Stimulated activated CD4-positive, alpha-beta T cell treated with anti-CD3 and anti-CD28 coated beads, Interleukin-12 subunit alpha, Interleukin-12 subunit beta, amount 100 ng/mL, for 48 hours (primary cell): ENCODE results near the gene PRAMEF14.
"Not testable (repeated sequence)": the region's sequence is repeated elsewhere in the genome, so short reads cannot be mapped to it uniquely, and the experiment has no call there.

Experiments
- DNase-seq, 3 donors: peaks; one replicate each; pipeline ENCODE4 v3.0.0-alpha.2; 2020; ENCODE audit warnings: low read depth in 2 of 3, low spot score in 1 of 3

PRAMEF14 gene, protein sequence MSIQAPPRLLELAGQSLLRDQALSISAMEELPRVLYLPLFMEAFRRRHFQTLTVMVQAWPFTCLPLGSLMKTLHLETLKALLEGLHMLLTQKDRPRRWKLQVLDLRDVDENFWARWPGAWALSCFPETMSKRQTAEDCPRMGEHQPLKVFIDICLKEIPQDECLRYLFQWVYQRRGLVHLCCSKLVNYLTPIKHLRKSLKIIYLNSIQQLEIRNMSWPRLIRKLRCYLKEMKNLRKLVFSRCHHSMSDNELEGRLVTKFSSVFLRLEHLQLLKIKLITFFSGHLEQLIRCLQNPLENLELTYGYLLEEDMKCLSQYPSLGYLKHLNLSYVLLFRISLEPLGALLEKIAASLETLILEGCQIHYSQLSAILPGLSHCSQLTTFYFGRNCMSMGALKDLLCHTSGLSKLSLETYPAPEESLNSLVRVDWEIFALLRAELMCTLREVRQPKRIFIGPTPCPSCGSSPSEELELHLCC

DNA sequence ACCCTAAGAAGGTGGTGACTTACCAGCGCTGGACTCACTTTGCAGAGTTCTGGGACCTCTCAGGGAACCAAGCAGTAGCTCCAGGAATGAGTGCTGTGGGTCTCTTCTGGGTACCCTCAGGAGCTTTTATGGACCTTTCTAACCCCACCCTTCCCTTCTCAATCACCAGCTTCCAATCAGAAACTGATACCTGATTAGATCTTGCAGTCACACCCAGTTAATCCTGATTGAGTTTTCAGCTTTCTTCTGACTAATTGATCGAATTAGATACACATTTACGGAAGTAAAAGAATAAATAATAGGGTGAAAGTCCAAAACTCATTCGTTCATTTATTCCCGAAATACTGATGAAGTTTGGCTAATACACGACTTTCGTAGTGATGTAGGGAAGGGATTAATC is at the start of gene PRAMEF14:
PRAMEF14 (minus strand) TSS at position 101 of the 400 bp plus-strand sequence. CDS start 1,820 bp downstream, outside the sequence.
- not testable (repeated sequence) for DNase-seq

GRCh38 chr1:13395311-13395710 is 48.4 kb upstream of the PRAMEF14 start:
- DNase-seq = not testable (repeated sequence)

- DNase-seq = not testable (repeated sequence)
Measured at GRCh38 chr1:13394761-13395160, 47.8 kb upstream of the PRAMEF14 start.

DNA sequence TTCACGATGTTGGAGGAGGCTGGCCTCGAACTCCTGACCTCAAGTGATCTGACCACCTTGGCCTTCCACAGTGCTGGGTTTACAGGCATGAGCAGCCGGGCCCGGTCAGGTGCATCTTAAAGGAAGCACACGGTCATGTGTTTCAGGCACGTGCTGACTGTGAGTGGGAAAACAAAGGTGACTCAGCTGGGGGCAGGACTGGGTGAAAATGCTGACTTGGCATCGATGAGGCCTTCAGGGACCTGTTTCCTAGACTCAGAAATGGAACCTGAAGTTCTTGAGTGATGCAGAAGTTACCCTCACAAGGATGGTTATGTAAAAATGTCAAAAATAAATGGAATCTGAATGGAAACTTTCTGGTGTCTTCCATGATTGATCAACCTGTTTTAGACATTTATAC is 46.1 kb upstream of the PRAMEF14 start:
- DNase-seq = not testable (repeated sequence)

GRCh38 chr1:13389332-13389731 is 42.4 kb upstream of the PRAMEF14 start, which contains the start of gene PRAMEF17:
Gene PRAMEF17, plus strand, starts transcription at chr1:13389632. Its CDS starts 26 bp downstream, at chr1:13389658.
- not testable (repeated sequence) for DNase-seq

- not testable (repeated sequence) for DNase-seq
Measured at GRCh38 chr1:13380380-13380779, 33.4 kb upstream of the PRAMEF14 start.

DNA sequence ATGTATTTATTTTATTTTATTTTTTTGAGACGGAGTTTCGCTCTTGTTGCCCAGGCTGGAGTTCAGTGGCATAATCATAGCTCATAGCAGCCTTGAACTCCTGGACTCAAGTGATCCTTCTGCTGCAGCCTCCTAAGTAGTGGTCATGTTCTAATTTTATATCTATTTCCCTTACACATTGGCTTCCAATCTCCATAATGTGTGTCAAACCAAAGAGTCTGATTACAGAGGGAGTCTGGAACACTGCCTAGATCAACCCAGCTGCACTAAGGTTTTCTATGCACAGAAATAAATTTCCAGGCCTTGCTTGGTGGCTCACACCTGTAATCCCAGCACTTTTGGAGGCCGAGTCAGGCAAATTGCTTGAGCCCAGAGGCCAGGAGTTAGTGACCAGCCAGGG is 32.0 kb upstream of the PRAMEF14 start:
- DNase-seq = not testable (repeated sequence)

DNA sequence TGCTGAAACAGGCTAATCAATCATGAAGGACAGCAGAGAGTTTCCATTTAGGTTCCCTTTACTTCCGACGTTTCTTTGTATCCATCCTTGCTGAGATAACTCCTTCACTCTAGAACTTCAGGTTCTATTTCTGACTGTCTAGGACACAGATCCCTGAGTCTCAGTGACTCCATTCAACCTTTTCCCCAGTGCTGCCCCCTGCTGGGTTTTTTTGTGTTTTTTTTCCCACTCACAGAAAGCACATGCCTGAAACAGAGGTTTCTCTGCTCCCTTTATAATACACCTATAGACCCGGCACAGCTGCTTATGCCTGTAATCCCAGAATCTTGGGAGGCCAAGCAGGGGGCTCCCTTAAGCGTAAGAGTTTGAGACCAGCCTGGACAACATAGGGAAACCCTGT is 21.6 kb upstream of the PRAMEF14 start:
- peak; percentile 2 to 30 (median 15) for DNase-seq

- not testable (repeated sequence) for DNase-seq
Measured at GRCh38 chr1:13366536-13366935, 19.6 kb upstream of the PRAMEF14 start.

GRCh38 chr1:13364928-13365327 is 18.0 kb upstream of the PRAMEF14 start:
- not testable (repeated sequence) for DNase-seq

GRCh38 chr1:13362364-13362763 is 15.4 kb upstream of the PRAMEF14 start:
- DNase-seq = not testable (repeated sequence)

DNA sequence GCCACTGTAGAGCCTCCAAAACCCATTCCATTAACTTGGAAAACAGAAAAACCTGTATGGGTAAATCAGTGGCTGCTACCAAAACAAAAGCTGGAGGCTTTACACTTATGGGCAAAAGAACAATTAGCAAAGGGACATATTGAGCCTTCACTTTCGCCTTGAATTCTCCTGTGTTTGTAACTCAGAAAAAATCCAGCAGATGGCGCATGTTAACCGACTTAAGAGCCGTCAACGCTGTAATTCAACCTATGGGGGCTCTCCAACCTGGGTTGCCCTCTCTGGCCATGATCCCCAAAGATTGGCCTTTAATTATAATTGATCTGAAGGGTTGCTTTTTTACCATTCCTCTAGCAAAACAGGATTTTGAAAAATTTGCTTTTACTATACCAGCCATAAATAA is 9.8 kb upstream of the PRAMEF14 start:
- DNase-seq = peak in 1 of 3 donors; percentile 47

DNA sequence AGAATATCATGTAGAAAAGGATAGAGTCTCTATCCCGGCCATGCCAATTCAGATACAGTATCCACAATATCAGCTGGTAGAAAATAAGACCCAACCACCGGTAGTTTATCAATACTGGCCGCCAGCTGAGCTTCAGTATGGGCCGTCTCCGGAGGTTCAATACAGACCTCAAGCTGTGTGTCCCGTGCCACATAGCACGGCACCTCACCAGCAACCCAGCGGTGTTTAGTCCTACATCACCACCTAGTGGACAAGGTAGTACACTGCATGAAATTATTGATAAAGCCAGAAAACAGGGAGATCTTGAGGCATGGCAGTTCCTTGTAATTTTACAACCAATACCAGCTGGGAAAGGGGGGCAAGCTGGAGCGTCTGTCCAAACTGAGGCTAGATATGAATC is 7.5 kb upstream of the PRAMEF14 start:
- peak in 1 of 3 donors; percentile 6 for DNase-seq

DNA sequence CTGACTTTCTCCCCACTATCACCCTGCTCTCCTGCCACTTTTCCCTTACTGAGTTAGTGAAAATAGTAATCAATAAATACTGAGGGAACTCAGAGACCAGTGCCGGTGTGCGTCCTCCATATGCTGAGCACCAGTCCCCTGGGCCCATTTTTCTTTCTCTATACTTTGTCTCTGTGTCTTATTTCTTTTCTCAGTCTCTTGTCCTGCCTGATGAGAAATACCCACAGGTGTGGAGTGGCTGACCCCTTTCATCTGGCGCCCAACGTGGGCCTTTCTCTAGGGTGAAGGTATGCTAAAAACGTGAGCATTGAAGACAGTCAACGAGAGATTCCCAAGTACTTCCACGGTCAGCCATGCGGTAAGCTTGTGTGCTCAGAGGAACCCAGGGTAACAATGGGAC is 6.5 kb upstream of the PRAMEF14 start:
- not testable (repeated sequence) for DNase-seq

GRCh38 chr1:13342496-13342895 is 4.4 kb downstream of the PRAMEF14 start:
- DNase-seq = not testable (repeated sequence)

GRCh38 chr1:13315281-13315680 is 31.7 kb downstream of the PRAMEF14 start, which contains the start of gene PRAMEF15:
Gene PRAMEF15, plus strand, starts transcription at chr1:13315581. Its CDS starts 2,827 bp downstream, at chr1:13318408.
- DNase-seq = not testable (repeated sequence)

GRCh38 chr1:13303239-13303638 is 43.7 kb downstream of the PRAMEF14 start, which contains the start of gene PRAMEF33:
Gene PRAMEF33, plus strand, starts transcription at chr1:13303539. Its CDS starts 2,416 bp downstream, at chr1:13305955.
- not testable (repeated sequence) for DNase-seq

DNA sequence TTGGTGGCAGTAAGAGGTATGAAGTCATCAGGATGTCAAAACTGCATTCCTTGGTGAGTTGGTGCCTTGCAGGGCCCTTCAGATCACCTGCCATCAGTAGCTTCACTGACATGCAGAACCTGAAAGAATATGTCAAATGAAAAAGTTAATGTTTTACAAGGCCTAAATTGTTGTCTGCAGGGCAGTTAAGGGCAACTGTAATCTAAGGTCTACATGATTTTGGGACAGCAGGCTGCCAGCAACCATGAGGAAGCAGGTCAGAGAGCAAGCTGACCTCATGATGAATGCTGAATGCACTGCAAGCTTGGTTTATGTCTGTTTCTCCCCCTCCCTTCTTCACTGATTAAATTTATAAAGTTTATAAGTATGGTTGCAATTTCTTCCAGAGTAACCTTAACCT is 44.7 kb downstream of the PRAMEF14 start:
- not testable (repeated sequence) for DNase-seq

DNA sequence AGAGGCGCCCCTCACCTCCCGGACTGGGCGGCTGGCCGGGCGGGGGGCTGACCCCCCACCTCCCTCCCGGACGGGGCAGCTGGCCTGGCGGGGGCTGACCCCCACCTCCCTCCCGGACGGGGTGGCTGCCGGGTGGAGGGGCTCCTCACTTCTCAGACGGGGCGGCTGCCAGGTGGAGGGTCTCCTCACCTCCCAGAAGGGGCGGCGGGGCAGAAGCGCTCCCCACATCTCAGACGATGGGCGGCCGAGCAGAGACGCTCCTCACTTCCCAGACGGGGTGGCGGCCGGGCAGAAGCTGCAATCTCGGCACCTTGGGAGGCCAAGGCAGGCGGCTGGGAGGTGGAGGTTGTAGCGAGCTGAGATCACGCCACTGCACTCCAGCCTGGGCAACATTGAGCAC is 48.2 kb downstream of the PRAMEF14 start:
- DNase-seq = not testable (repeated sequence)

- DNase-seq = not testable (repeated sequence)
Measured at GRCh38 chr1:13297216-13297931, 49.6 kb downstream of the PRAMEF14 start.
